Natural killer cell (primary cell): Measurements from ENCODE around the gene PDRG1. TPM values are rescaled to one million over a fixed set of nuclear protein-coding genes. Genes with fewer than 3 reads are reported as not detected.

Source experiments
- ATAC-seq, 3 donors: fragments of 150-1000 bp in 2 of 3; fragments of 200-7000 bp in 1 of 3; cut with Tn5 transposase; 1 replicate in 1 of 3; 2 replicates in 2 of 3; pipeline ENCODE4 v1.10.0; 2021; ENCODE audit warnings: mild to moderate bottlenecking in 2 of 3, moderate library complexity in 2 of 3
- DNase-seq, 2 donors: peaks; one replicate each; pipeline versions ENCODE4 v3.0.0 to v3.0.0-alpha.2; 2013 to 2021; ENCODE audit warnings: mixed read lengths in 1 of 2
- H3K27ac ChIP-seq: one replicate; pipeline ENCODE4 v1.5.1; 2013; ENCODE audit warnings: mild to moderate bottlenecking, low read length
- H3K27me3 ChIP-seq: one replicate; pipeline ENCODE4 v1.6.1; 2013; ENCODE audit warnings: low read length; ENCODE audit not compliant: control insufficient read depth, insufficient read depth
- H3K36me3 ChIP-seq: one replicate; pipeline ENCODE4 v1.6.1; 2013; ENCODE audit warnings: low read length; ENCODE audit not compliant: control insufficient read depth, insufficient read depth
- H3K4me1 ChIP-seq: one replicate; pipeline ENCODE4 v1.6.1; 2013; ENCODE audit warnings: low read length; ENCODE audit not compliant: control insufficient read depth, insufficient read depth
- H3K4me3 ChIP-seq: one replicate; pipeline ENCODE4 v1.5.1; 2013; ENCODE audit warnings: low read length
- H3K9me3 ChIP-seq: one replicate; pipeline ENCODE4 v1.6.1; 2013; ENCODE audit warnings: low read length; ENCODE audit not compliant: control insufficient read depth, insufficient read depth
- H3K27ac Mint-ChIP-seq, 2 donors: one replicate each; pipeline ENCODE4 v1.8.0; 2022; ENCODE audit warnings: mild to moderate bottlenecking in 2 of 2, mixed read lengths in 2 of 2, moderate library complexity in 1 of 2
- H3K27me3 Mint-ChIP-seq, 2 donors: one replicate each; pipeline ENCODE4 v1.8.0; 2022; ENCODE audit warnings: low read depth in 2 of 2, mixed read lengths in 2 of 2
- H3K36me3 Mint-ChIP-seq: one replicate; pipeline ENCODE4 v1.8.0; 2022; ENCODE audit warnings: mixed read lengths
- H3K4me1 Mint-ChIP-seq, 2 donors: one replicate each; pipeline ENCODE4 v1.8.0; 2022; ENCODE audit warnings: mixed read lengths in 2 of 2
- H3K4me3 Mint-ChIP-seq: one replicate; pipeline ENCODE4 v1.8.0; 2022; ENCODE audit warnings: mild to moderate bottlenecking, moderate library complexity, mixed read lengths
- H3K9me3 Mint-ChIP-seq, 2 donors: one replicate each; pipeline ENCODE4 v1.8.0; 2022; ENCODE audit warnings: mixed read lengths in 2 of 2
- WGBS: methylation state at CpG from one replicate; pipeline ENCODE4 v1.1.7; 2013; ENCODE audit warnings: missing lambda C conversion rate; ENCODE audit not compliant: insufficient coverage; 5-methylcytosine and 5-hydroxymethylcytosine counted together
- intact Hi-C: fragments of 100-400 bp; cut with micrococcal nuclease; formaldehyde crosslinking; loops from one replicate; pipeline ENCODE4 v1.14.2; 2022
- total RNA-seq, 4 donors: library from RNA; stranded (reverse); fragments of 120-200 nt in 1 of 4; gene quantifications; one replicate each; pipeline versions ENCODE4 v1.2.3 to v1.2.4, GENCODE V29; 2013 to 2022
- TF ChIP-seq, protein P1 (sequence below): fragments of 200-600 bp; IDR thresholded peaks from one replicate; pipeline ENCODE4 v1.8.0; 2022; ENCODE audit warnings: antibody characterized with exemption

Gene PDRG1
- total RNA-seq, 3 donors from 2014 or later (not counting 1 experiment from before 2014, with no cell fraction given): 9.0 to 12.8 (median 10.4) TPM

DNA sequence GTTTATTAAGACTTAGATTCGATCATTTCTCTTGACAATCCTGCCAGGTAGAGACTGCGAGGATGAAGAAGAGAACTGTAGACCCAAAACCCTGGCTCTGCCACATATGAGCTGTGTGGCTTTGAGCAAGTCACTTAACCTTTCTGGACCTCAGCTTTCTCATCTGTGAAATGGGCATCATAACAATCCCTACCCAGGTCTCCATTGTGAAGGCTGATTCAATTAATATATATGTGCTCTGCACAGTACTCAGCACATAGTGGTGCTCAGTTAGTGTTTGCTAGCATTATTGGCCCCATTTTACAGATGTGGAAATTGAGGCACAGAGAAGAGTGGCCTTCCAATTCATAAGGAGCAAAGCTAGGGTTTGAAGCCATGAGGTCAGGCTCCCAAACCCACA is 24.0 kb upstream of the PDRG1 start:
- no peak for DNase-seq
- Histone ChIP-seq H3K4me1 (no peaks in the 10 kb centered on the region), H3K9me3 (no peaks in the 10 kb centered on the region), H3K36me3 (no peaks in the 10 kb centered on the region), H3K27ac (no peak overlapping the region), H3K4me3 (no peak overlapping the region), H3K27me3 (peaks cover 8% of the 10 kb centered on the region)
- ATAC-seq: no peak
- intact Hi-C loops: no loop called here
- Mint-ChIP-seq H3K4me1 (no peaks in the 10 kb centered on the region), H3K4me3 (no peak overlapping the region), H3K36me3 (no peaks in the 10 kb centered on the region), H3K27me3 (peaks cover 22 to 25% of the 10 kb centered on the region in 2 donors), H3K27ac (no peak overlapping the region), H3K9me3 (no peaks in the 10 kb centered on the region)
- TF ChIP-seq, protein P1, sequence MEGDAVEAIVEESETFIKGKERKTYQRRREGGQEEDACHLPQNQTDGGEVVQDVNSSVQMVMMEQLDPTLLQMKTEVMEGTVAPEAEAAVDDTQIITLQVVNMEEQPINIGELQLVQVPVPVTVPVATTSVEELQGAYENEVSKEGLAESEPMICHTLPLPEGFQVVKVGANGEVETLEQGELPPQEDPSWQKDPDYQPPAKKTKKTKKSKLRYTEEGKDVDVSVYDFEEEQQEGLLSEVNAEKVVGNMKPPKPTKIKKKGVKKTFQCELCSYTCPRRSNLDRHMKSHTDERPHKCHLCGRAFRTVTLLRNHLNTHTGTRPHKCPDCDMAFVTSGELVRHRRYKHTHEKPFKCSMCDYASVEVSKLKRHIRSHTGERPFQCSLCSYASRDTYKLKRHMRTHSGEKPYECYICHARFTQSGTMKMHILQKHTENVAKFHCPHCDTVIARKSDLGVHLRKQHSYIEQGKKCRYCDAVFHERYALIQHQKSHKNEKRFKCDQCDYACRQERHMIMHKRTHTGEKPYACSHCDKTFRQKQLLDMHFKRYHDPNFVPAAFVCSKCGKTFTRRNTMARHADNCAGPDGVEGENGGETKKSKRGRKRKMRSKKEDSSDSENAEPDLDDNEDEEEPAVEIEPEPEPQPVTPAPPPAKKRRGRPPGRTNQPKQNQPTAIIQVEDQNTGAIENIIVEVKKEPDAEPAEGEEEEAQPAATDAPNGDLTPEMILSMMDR: no peak
- WGBS: 95% methylated on average over 2 of the region's 2 CpGs

DNA sequence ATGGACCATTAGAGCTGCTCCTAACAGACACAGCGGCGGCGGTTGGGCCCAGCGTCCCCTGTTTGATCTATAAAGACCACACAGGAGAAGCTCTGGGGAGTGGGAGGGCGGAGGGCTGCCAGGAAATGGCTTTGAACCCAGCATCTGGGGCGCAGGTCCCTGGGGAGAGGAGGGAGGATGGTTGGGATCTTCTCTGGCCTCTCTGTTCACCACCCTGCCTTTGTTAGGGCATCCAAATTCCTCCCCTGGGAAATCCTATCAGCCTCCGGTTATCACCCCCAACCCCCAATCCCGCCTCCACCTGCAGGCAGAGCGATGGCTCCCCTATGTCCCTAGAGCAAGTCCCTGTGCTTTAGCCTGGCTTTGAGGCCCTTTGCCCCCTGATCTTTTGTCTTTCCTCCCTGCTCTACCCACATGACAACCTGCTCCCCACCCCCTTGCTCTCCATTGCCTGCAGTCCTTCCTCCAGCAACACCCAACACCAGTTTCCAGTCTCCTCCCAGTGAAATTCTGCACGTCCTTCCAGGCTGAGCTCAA is 23.2 kb upstream of the PDRG1 start:
- Mint-ChIP-seq H3K4me3 (no peak overlapping the region), H3K27ac (no peak overlapping the region), H3K27me3 (peaks cover 29 to 34% of the 10 kb centered on the region in 2 donors), H3K4me1 (no peaks in the 10 kb centered on the region), H3K36me3 (no peaks in the 10 kb centered on the region), H3K9me3 (no peaks in the 10 kb centered on the region)
- DNase-seq (no peak), ATAC-seq (no peak)
- Histone ChIP-seq H3K4me1 (no peaks in the 10 kb centered on the region), H3K27me3 (peaks cover 9% of the 10 kb centered on the region), H3K36me3 (no peaks in the 10 kb centered on the region), H3K27ac (no peak overlapping the region), H3K9me3 (no peaks in the 10 kb centered on the region), H3K4me3 (no peak overlapping the region)
- TF ChIP-seq, protein P1: no peak
- intact Hi-C loops: no loop called here
- 68% methylated on average over 10 of the region's 10 CpGs for WGBS

DNA sequence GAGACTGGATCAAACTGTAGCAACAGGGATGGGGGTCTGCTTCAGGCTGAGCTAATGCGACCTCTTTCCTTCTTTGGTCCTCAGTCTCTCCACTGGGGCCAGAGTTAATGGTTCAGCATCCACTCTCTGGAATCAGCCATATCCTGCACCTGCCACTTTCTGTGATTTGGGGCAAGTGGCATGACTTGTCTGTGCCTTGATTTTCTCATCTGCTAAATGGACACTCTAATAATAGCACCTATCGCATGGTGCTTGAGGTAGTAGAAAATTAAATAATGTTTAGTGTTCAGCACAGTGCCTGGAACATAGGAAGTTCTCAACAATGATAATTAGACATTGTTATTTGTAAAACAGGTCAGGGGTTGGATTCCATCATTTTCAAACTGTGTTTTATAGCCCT is 22.4 kb upstream of the PDRG1 start:
- Mint-ChIP-seq H3K27me3 (peaks cover 36 to 40% of the 10 kb centered on the region in 2 donors), H3K4me3 (no peak overlapping the region), H3K36me3 (no peaks in the 10 kb centered on the region), H3K9me3 (no peaks in the 10 kb centered on the region), H3K4me1 (no peaks in the 10 kb centered on the region), H3K27ac (no peak overlapping the region)
- TF ChIP-seq, protein P1: no peak
- no peak overlapping the region for H3K4me3 ChIP-seq
- DNase-seq (no peak), ATAC-seq (no peak)
- H3K27ac ChIP-seq: no peak overlapping the region
- H3K9me3 ChIP-seq: no peaks in the 10 kb centered on the region
- peaks cover 7% of the 10 kb centered on the region for H3K27me3 ChIP-seq
- 88% methylated on average over 2 of the region's 2 CpGs for WGBS
- no peaks in the 10 kb centered on the region for H3K4me1 ChIP-seq
- H3K36me3 ChIP-seq: no peaks in the 10 kb centered on the region
- intact Hi-C loops: no loop called here

DNA sequence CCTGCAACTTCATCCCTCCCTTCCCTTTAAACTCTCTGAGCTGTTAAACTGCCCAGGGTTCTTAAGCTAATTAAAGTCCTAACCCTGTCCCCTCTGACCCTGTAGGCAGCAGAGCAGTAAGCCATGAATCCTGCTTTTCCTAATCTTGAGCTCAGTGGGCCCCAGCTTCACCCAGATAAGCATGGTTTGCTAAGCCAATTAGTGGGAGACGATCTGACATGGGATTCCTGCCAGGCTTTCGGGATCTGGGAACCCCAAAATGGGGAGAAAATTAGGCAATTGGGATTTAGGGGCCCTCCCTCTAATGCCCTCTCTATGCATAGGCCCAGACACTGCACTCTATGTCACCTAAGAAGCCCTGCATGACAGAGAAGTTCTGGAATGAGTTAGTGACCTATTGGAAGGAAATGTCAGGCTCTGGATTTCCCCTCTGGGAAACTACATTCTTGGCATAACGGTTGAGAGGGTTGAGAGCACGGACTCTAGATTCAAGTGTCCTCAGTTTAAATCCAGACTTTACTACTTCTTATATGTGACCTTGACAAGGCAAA is 20.7 kb upstream of the PDRG1 start:
- Histone ChIP-seq H3K4me1 (peaks cover 11% of the 10 kb centered on the region), H3K9me3 (no peaks in the 10 kb centered on the region), H3K27me3 (peaks cover 12% of the 10 kb centered on the region), H3K27ac (no peak overlapping the region), H3K4me3 (no peak overlapping the region), H3K36me3 (no peaks in the 10 kb centered on the region)
- H3K4me3 Mint-ChIP-seq: no peak overlapping the region
- H3K27me3 Mint-ChIP-seq: peaks cover 42 to 47% of the 10 kb centered on the region in 2 donors
- H3K27ac Mint-ChIP-seq: no peak overlapping the region
- H3K4me1 Mint-ChIP-seq: peaks cover 5 to 9% of the 10 kb centered on the region in 2 donors
- TF ChIP-seq, protein P1: no peak
- WGBS: 59% methylated on average over 4 of the region's 4 CpGs
- DNase-seq: no peak
- intact Hi-C loops: no loop called here
- no peak for ATAC-seq
- no peaks in the 10 kb centered on the region for H3K9me3 Mint-ChIP-seq
- H3K36me3 Mint-ChIP-seq: no peaks in the 10 kb centered on the region
